Hair follicular keratinocyte (primary cell): Measurements from ENCODE around the gene AP5B1. TPM values are rescaled to one million over a fixed set of nuclear protein-coding genes. Genes with fewer than 3 reads are reported as not detected.

Experiments used
- total RNA-seq: library from RNA; depleted of rRNA; stranded (reverse); fragments of >200 nt; gene quantifications from 2 replicates; pipeline ENCODE4 v1.2.3, GENCODE V29; 2015

AP5B1 gene, protein sequence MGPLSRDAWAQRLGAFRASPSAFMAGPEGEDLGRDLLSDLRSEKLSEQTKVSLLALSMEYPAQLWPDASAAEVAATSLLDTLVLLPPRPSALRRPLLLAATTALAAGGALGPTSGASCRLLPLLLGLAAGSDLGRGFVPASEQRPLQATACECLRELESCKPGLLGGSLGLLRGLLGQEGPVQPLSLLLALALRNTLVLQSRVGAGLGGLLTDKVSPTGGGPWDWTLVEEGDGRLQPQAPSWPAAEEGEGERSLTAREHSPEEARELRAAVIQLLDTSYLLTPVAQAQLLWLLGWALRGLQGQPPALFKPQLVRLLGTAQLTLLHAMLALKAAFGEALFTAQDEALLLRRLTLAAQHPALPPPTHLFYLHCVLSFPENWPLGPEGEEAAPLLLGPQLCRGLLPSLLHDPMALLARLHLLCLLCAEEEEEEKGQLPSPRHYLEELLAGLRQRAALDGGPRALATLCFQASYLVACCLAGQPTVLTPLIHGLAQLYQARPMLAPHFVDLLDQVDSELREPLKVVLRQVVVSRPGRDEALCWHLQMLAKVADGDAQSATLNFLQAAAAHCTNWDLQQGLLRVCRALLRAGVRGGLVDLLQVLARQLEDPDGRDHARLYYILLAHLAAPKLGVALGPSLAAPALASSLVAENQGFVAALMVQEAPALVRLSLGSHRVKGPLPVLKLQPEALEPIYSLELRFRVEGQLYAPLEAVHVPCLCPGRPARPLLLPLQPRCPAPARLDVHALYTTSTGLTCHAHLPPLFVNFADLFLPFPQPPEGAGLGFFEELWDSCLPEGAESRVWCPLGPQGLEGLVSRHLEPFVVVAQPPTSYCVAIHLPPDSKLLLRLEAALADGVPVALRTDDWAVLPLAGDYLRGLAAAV
- total RNA-seq, result 11.8 and 13.9 TPM in 2 replicates

DNA sequence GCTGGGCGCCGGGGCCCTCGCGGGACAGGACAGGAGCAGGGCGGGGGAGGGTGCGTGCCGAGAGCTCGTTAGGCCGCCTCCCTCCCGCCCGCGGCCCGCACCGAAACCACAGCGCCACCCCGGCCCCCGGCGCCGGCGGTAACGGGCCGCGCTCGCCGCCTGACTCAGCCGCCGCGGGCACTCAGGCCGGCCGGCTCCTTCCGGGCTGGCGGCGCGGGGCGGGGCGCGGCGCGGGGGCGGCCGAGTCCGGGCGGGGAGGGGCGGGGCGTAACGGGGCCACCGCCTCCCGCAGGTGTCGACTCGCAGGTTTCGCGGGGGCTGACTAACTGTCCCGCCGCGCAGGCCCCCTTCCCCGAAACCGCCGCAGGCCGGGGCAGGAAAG lies at the start of gene AP5B1:
TSS of gene AP5B1 (minus strand) at position 207 of the 382 bp plus-strand sequence. CDS start 385 bp downstream, outside the sequence.

GRCh38 chr11:65786786-65787636 lies 6.2 kb upstream of the AP5B1 start, which contains the start of gene OVOL1:
Gene OVOL1 (plus strand): TSS chr11:65787063. CDS start chr11:65787374, 311 bp downstream.

Other genes with a start within 250 kb of the AP5B1 start
- 24.9 and 43.0 TPM in 2 replicates for gene LTBP3, start 222.6 kb downstream of the AP5B1 start, total RNA-seq
- 66.4 and 90.1 TPM in 2 replicates for gene ZNRD2, start 210.5 kb downstream of the AP5B1 start, total RNA-seq
- gene FAM89B, start 208.4 kb downstream of the AP5B1 start, total RNA-seq, result 37.1 and 47.3 TPM in 2 replicates
- gene EHBP1L1, start 204.9 kb downstream of the AP5B1 start, total RNA-seq, result 55.5 and 75.6 TPM in 2 replicates
- gene KCNK7, start 185.2 kb downstream of the AP5B1 start, total RNA-seq, result 0.23 and 0.57 TPM in 2 replicates
- gene MAP3K11, start 166.8 kb downstream of the AP5B1 start, total RNA-seq, result 34.0 and 37.3 TPM in 2 replicates
- 27.0 and 30.7 TPM in 2 replicates for gene PCNX3, start 165.2 kb downstream of the AP5B1 start, total RNA-seq
- 19.0 and 19.4 TPM in 2 replicates for gene SIPA1, start 142.9 kb downstream of the AP5B1 start, total RNA-seq
- gene RELA, start 118.1 kb downstream of the AP5B1 start, total RNA-seq, result 51.6 and 64.1 TPM in 2 replicates
- gene KAT5, start 68.7 kb downstream of the AP5B1 start, total RNA-seq, result 38.3 and 42.5 TPM in 2 replicates
- 48.7 and 94.1 TPM in 2 replicates for gene RNASEH2C, start 60.2 kb downstream of the AP5B1 start, total RNA-seq
- 0.91 and 3.8 TPM in 2 replicates for gene OVOL1, start 6.1 kb upstream of the AP5B1 start, total RNA-seq
- gene SNX32, start 53.0 kb upstream of the AP5B1 start, total RNA-seq, result 0.23 TPM in 1 of 2 replicates, not detected in the other
- gene CFL1, start 77.2 kb upstream of the AP5B1 start, total RNA-seq, result 1,280 and 1,622 TPM in 2 replicates
- gene MUS81, start 79.5 kb upstream of the AP5B1 start, total RNA-seq, result 44.5 and 44.8 TPM in 2 replicates
- gene EFEMP2, start 91.8 kb upstream of the AP5B1 start, total RNA-seq, result 7.0 and 20.5 TPM in 2 replicates
- gene CTSW, start 98.9 kb upstream of the AP5B1 start, total RNA-seq, result 0.08 TPM in 1 of 2 replicates, not detected in the other
- gene FIBP, start 107.5 kb upstream of the AP5B1 start, total RNA-seq, result 137 and 189 TPM in 2 replicates
- 101 and 124 TPM in 2 replicates for gene CCDC85B, start 109.7 kb upstream of the AP5B1 start, total RNA-seq
- 141 and 144 TPM in 2 replicates for gene FOSL1, start 119.4 kb upstream of the AP5B1 start, total RNA-seq
- gene C11orf68, start 138.1 kb upstream of the AP5B1 start, total RNA-seq, result 15.5 and 17.6 TPM in 2 replicates
- 306 and 310 TPM in 2 replicates for gene DRAP1, start 138.4 kb upstream of the AP5B1 start, total RNA-seq
- not detected in 2 replicates for gene TSGA10IP, start 164.5 kb upstream of the AP5B1 start, total RNA-seq
- gene SART1, start 180.8 kb upstream of the AP5B1 start, total RNA-seq, result 28.7 and 32.7 TPM in 2 replicates
- gene EIF1AD, start 221.2 kb upstream of the AP5B1 start, total RNA-seq, result 23.3 and 35.2 TPM in 2 replicates
- gene BANF1, start 221.5 kb upstream of the AP5B1 start, total RNA-seq, result 93.5 and 105 TPM in 2 replicates
- 0.34 and 1.8 TPM in 2 replicates for gene CST6, start 231.0 kb upstream of the AP5B1 start, total RNA-seq
- gene CATSPER1, start 245.5 kb upstream of the AP5B1 start, total RNA-seq, result not detected in 2 replicates